OCI-LY7 (cell line): ENCODE measurements around the gene MMD. TPM values are rescaled to one million over a fixed set of nuclear protein-coding genes. Genes with fewer than 3 reads are reported as not detected.

ENCODE experiments used
- BruUV-seq: library from RNA; stranded (reverse); fragments of 400-500 nt; replicated peaks from 2 replicates; lab custom pipeline; 2021; lab: Mats Ljungman, UMichigan
- CTCF ChIA-PET: fragments of 300-600 bp; sonication (Branson Sonifier 250); formaldehyde crosslinking; loops from one replicate; lab custom pipeline; 2022; ENCODE audit warnings: antibody characterized with exemption; ENCODE audit not compliant: unreplicated experiment; lab: Charles Lee
- POLR2A ChIA-PET: fragments of 300-600 bp; sonication (Branson Sonifier 250); formaldehyde crosslinking; loops from one replicate; lab custom pipeline; 2022; ENCODE audit warnings: antibody characterized with exemption; lab: Charles Lee
- DNase-seq: peaks from one replicate; pipeline ENCODE4 v3.0.0-alpha.2; 2015; ENCODE audit warnings: low spot score
- H2AFZ ChIP-seq: fragments of 200-600 bp; sonication (generic), shearing (Covaris generic); 2 replicates; pipeline ENCODE4 v1.6.1; 2014; ENCODE audit warnings: mild to moderate bottlenecking, antibody characterized with exemption, low read length, moderate library complexity
- H3K27ac ChIP-seq: fragments of 200-600 bp; sonication (generic); 2 replicates; pipeline ENCODE4 v1.5.1; 2014; ENCODE audit warnings: mixed run types, low read depth, mild to moderate bottlenecking, moderate library complexity, low read length, inconsistent platforms; ENCODE audit not compliant: poor library complexity, severe bottlenecking
- H3K36me3 ChIP-seq: fragments of 200-600 bp; sonication (generic); 2 replicates; pipeline ENCODE4 v1.6.1; 2014; ENCODE audit warnings: mild to moderate bottlenecking, antibody characterized with exemption, low read length, moderate library complexity, mixed read lengths; ENCODE audit not compliant: insufficient read depth
- H3K4me1 ChIP-seq: fragments of 200-600 bp; sonication (generic); 2 replicates; pipeline ENCODE4 v1.5.1; 2014; ENCODE audit warnings: mild to moderate bottlenecking, low read length; ENCODE audit not compliant: insufficient read depth, poor library complexity, severe bottlenecking
- H3K4me2 ChIP-seq: fragments of 200-600 bp; sonication (generic); 2 replicates; pipeline ENCODE4 v1.6.1; 2014; ENCODE audit warnings: mild to moderate bottlenecking, low read length
- H3K4me3 ChIP-seq: fragments of 200-600 bp; sonication (generic); 2 replicates; pipeline ENCODE4 v1.5.1; 2014; ENCODE audit warnings: mild to moderate bottlenecking, low read depth, low read length; ENCODE audit not compliant: poor library complexity, severe bottlenecking
- H3K79me2 ChIP-seq: fragments of 200-600 bp; sonication (generic); 2 replicates; pipeline ENCODE4 v1.6.1; 2016; ENCODE audit warnings: low read depth, mild to moderate bottlenecking, low read length, moderate library complexity, mixed read lengths; ENCODE audit not compliant: insufficient read depth
- H3K9me2 ChIP-seq: fragments of 200-600 bp; sonication (generic); 2 replicates; pipeline ENCODE4 v1.6.1; 2016; ENCODE audit warnings: mild to moderate bottlenecking, low read length, mixed read lengths; ENCODE audit not compliant: insufficient read depth
- H3K9me3 ChIP-seq: fragments of 200-600 bp; sonication (generic); 2 replicates; pipeline ENCODE4 v1.6.1; 2014; ENCODE audit warnings: mild to moderate bottlenecking, mixed run types, low read length, mixed read lengths
- H4K20me1 ChIP-seq: fragments of 200-600 bp; sonication (generic); 2 replicates; pipeline ENCODE4 v1.6.1; 2014; ENCODE audit warnings: mild to moderate bottlenecking, antibody characterized with exemption, low read length, moderate library complexity, mixed read lengths; ENCODE audit not compliant: insufficient read depth
- EZH2phosphoT487 ChIP-seq: fragments of 200-600 bp; sonication (generic); IDR thresholded peaks from 2 replicates; pipeline ENCODE4 v1.6.1; 2018; ENCODE audit warnings: low read depth, borderline replicate concordance, mild to moderate bottlenecking, mixed run types, antibody characterized with exemption, low read length, moderate library complexity, mixed read lengths
- intact Hi-C: fragments of 100-400 bp; cut with micrococcal nuclease; formaldehyde crosslinking; loops from one replicate; pipeline ENCODE4 v1.10.0; 2022; ENCODE audit not compliant: unreplicated experiment
- total RNA-seq, 2 experiments: library from RNA; depleted of rRNA in 1 of 2; stranded (reverse); fragments of >200 nt in 1 of 2; shearing (Covaris generic) in 1 of 2; gene quantifications; 2 replicates each; pipeline ENCODE4 v1.2.3, GENCODE V29; 2014 to 2022
- TF ChIP-seq, protein P1 (sequence below): fragments of 200-600 bp; sonication (generic); conservative IDR thresholded peaks from 2 replicates; pipeline ENCODE4 v1.5.1; 2014; ENCODE audit warnings: mild to moderate bottlenecking, antibody characterized with exemption, low read length, moderate library complexity, mixed read lengths

Gene MMD
- total RNA-seq, 2 experiments from 2014 or later = 42.7 to 43.8 TPM

- no peak overlapping the region for H3K4me2 ChIP-seq
- ChIA-PET CTCF (interaction anchor here (1.0 kb wide), 1 partner anchor 9 kb away, joined by 3 read pairs; no protein-coding TSS in a partner anchor), POLR2A (interaction anchor here (0.9 kb wide), 1 partner anchor 151 kb away, joined by 3 read pairs; no protein-coding TSS in a partner anchor)
- DNase-seq = no peak
- no peaks in the 10 kb centered on the region for H3K36me3 ChIP-seq
- peaks cover 4% of the 10 kb centered on the region for H3K4me1 ChIP-seq
- H3K4me3 ChIP-seq = no peak overlapping the region
- H3K27ac ChIP-seq = no peak overlapping the region
- H3K9me3 ChIP-seq = no peaks in the 10 kb centered on the region
- H3K9me2 ChIP-seq = no peaks in the 10 kb centered on the region
- H4K20me1 ChIP-seq = no peaks in the 10 kb centered on the region
- H2AFZ ChIP-seq = no peak overlapping the region
- no TSS peak for BruUV-seq
- H3K79me2 ChIP-seq = no peaks in the 10 kb centered on the region
- intact Hi-C loops = no loop called here
- TF ChIP-seq, protein P1, sequence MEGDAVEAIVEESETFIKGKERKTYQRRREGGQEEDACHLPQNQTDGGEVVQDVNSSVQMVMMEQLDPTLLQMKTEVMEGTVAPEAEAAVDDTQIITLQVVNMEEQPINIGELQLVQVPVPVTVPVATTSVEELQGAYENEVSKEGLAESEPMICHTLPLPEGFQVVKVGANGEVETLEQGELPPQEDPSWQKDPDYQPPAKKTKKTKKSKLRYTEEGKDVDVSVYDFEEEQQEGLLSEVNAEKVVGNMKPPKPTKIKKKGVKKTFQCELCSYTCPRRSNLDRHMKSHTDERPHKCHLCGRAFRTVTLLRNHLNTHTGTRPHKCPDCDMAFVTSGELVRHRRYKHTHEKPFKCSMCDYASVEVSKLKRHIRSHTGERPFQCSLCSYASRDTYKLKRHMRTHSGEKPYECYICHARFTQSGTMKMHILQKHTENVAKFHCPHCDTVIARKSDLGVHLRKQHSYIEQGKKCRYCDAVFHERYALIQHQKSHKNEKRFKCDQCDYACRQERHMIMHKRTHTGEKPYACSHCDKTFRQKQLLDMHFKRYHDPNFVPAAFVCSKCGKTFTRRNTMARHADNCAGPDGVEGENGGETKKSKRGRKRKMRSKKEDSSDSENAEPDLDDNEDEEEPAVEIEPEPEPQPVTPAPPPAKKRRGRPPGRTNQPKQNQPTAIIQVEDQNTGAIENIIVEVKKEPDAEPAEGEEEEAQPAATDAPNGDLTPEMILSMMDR = no peak
- TF ChIP-seq EZH2phosphoT487 = no peak
Measured at GRCh38 chr17:55354010-55354409, 67.6 kb downstream of the MMD start.

DNA sequence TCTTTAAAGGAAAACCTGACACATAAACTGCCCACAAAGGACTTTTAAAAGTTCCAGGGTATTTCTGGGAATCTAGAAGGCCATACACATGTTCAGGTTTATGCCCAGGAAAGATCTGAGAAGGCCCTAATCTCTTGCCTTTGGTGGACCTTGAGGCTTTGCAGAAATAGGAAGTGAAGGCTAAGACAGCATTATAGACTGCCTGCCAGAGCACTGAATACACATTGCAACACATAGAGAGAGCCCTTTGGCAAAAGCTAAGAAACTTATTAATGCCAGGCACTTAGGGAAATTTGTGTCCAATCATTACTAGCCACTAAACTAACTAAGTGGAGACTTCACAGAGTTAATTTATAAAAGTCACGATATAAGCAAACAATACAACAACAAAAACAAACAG is 70.4 kb downstream of the MMD start:
- Histone ChIP-seq H3K79me2 (no peaks in the 10 kb centered on the region), H3K9me3 (no peaks in the 10 kb centered on the region), H3K27ac (no peak overlapping the region), H2AFZ (peak overlapping the region; percentile 13), H4K20me1 (no peaks in the 10 kb centered on the region), H3K4me2 (no peak overlapping the region), H3K9me2 (no peaks in the 10 kb centered on the region), H3K4me1 (no peaks in the 10 kb centered on the region), H3K36me3 (no peaks in the 10 kb centered on the region), H3K4me3 (no peak overlapping the region)
- intact Hi-C loops = no loop called here
- TF ChIP-seq, protein P1 = no peak
- TF ChIP-seq EZH2phosphoT487 = no peak
- peak; percentile 9 for DNase-seq
- ChIA-PET POLR2A (interaction anchor here (0.7 kb wide), 1 partner anchor 10 kb away, joined by 3 read pairs; no protein-coding TSS in a partner anchor), CTCF (no interaction called here)
- no TSS peak for BruUV-seq

DNA sequence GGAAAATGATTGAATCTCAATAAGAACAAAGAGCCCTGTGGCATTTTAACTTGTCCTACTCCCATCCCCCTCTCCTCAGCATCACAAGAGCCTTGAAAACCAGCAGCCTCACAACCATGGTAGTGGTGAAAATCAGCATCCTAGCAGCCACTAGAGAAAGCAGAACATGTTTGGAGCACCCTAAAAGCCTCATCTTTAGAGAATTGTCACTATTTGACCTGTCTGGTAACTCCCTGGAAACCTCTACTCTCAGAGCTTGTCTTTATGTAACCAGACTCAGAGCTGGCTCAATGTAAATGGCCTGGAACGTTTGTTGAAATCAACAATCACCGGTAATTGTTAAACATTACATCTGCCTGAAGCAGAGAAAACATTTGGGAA is 70.8 kb downstream of the MMD start:
- CTCF ChIA-PET = no interaction called here
- POLR2A ChIA-PET = interaction anchor here (0.8 kb wide), 1 partner anchor 163 kb away, joined by 3 read pairs; no protein-coding TSS in a partner anchor
- no peak for TF ChIP-seq EZH2phosphoT487
- TF ChIP-seq, protein P1 = no peak
- no peaks in the 10 kb centered on the region for H3K9me2 ChIP-seq
- no TSS peak for BruUV-seq
- H3K4me2 ChIP-seq = no peak overlapping the region
- no peaks in the 10 kb centered on the region for H4K20me1 ChIP-seq
- no peaks in the 10 kb centered on the region for H3K4me1 ChIP-seq
- H3K36me3 ChIP-seq = no peaks in the 10 kb centered on the region
- H3K79me2 ChIP-seq = no peaks in the 10 kb centered on the region
- H3K4me3 ChIP-seq = no peak overlapping the region
- intact Hi-C loops = no loop called here
- no peaks in the 10 kb centered on the region for H3K9me3 ChIP-seq
- peak overlapping the region; percentile 13 for H2AFZ ChIP-seq
- DNase-seq = no peak
- no peak overlapping the region for H3K27ac ChIP-seq
